ENCODE results near the gene CDC42BPA. TPM values are rescaled to one million over a fixed set of nuclear protein-coding genes. Genes with fewer than 3 reads are reported as not detected.

Gene CDC42BPA
- total and polyA plus RNA-seq, 2 of the 8 experiments (the other 6 are each of a cell fraction or from before 2014, with no cell fraction given) = 7.1 to 28.5 TPM

- Histone ChIP-seq H3K36me3 (ENCODE audit: control insufficient read depth in 2 of 4, insufficient read depth in 4 of 4, low read length in 3 of 4) (peaks cover 0 to 5% (median 0%) of the 10 kb centered on the region in 4 experiments; a peak in 3 of 8 replicates), H3K79me2 (ENCODE audit: control insufficient read depth in 1 of 2, insufficient read depth in 2 of 2, low read length in 2 of 2) (no peaks in the 10 kb centered on the region), H3K27me3 (replicated peaks in 1 of 4; ENCODE audit: control insufficient read depth in 3 of 4, extremely low read depth in 1 of 4, insufficient read depth in 3 of 4, low read length in 3 of 4) (peaks cover 0 to 1% (median 0%) of the 10 kb centered on the region in 4 experiments; a peak in 1 of 7 replicates), H3K9ac (replicated peaks in 1 of 4; ENCODE audit: extremely low read depth in 1 of 4, low read depth in 3 of 4, low read length in 3 of 4) (no peak overlapping the region), H2BK12ac (ENCODE audit: low read depth, low read length) (no peak overlapping the region), H3K18ac (ENCODE audit: extremely low read depth, low read length) (no peak overlapping the region), H2BK5ac (ENCODE audit: low read depth, low read length) (no peak overlapping the region), H3K23ac (ENCODE audit: insufficient read length) (no peak overlapping the region), H4K5ac (ENCODE audit: insufficient read length, low read depth, low read length) (no peak overlapping the region), H3K4me3 (ENCODE audit: extremely low read depth in 1 of 4, insufficient read depth in 2 of 4, low read depth in 3 of 4, low read length in 4 of 4) (no peak overlapping the region), H4K20me1 (replicated peaks in 1 of 2; ENCODE audit: control insufficient read depth in 1 of 2, insufficient read depth in 2 of 2, low read length in 2 of 2) (peaks cover 0 to 3% of the 10 kb centered on the region in 2 experiments), H3K27ac (ENCODE audit: low read depth, low read length) (no peak overlapping the region), H3K4me2 (ENCODE audit: insufficient read depth in 1 of 2, low read depth in 2 of 2, low read length in 2 of 2) (no peak overlapping the region), H3K4ac (replicated peaks; ENCODE audit: insufficient read length, low read depth, low read length) (no peak overlapping the region), H3K9me3 (ENCODE audit: insufficient read depth in 2 of 2, low read depth in 1 of 2, low read length in 1 of 2) (no peaks in the 10 kb centered on the region), H2BK120ac (replicated peaks; ENCODE audit: low read depth, low read length) (no peak overlapping the region), H3K79me1 (ENCODE audit: low read depth, low read length) (no peaks in the 10 kb centered on the region), H2AK5ac (ENCODE audit: low read depth, low read length) (no peak overlapping the region), H2BK20ac (ENCODE audit: low read length) (no peak overlapping the region), H3K4me1 (replicated peaks in 1 of 4; ENCODE audit: control insufficient read depth in 3 of 4, insufficient read depth in 4 of 4, low read length in 3 of 4) (no peaks in the 10 kb centered on the region), H3K23me2 (ENCODE audit: low read depth, low read length) (no peaks in the 10 kb centered on the region), H4K91ac (replicated peaks; ENCODE audit: insufficient read length, low read length) (no peak overlapping the region), H4K8ac (ENCODE audit: extremely low read depth, insufficient read depth, low read length) (no peak overlapping the region), H2AFZ (ENCODE audit: low read length) (no peak overlapping the region), H3K56ac (replicated peaks; ENCODE audit: insufficient read length, low read depth, low read length) (no peak overlapping the region), H3K14ac (ENCODE audit: insufficient read length) (no peak overlapping the region), H2BK15ac (ENCODE audit: low read length) (no peak overlapping the region)
- ChIA-PET CTCF (ENCODE audit: partially characterized antibody) (interaction anchor here (0.9 to 1.3 kb wide), 3 partner anchors 12 to 337 kb away, joined by 3 to 4 read pairs (median 3); no protein-coding TSS in a partner anchor), POLR2A (ENCODE audit: partially characterized antibody) (interaction anchor here (1.4 kb wide), 1 partner anchor 27 kb away, joined by 3 read pairs; no protein-coding TSS in a partner anchor)
- FAIRE-seq (no peak), DNase-seq (ENCODE audit: low read depth in 1 of 2, low spot score in 2 of 2) (no peak)
- 85% methylated on average over 6 of the region's 6 CpGs; no CpG with 5 or more reads in 1 of the 2 experiments for WGBS, 2 experiments (ENCODE audit: extremely low coverage in 1 of 2, insufficient coverage in 1 of 2, insufficient read length in 1 of 2, insufficient replicate concordance in 2 of 2, low coverage in 1 of 2, low lambda C conversion rate in 2 of 2, missing lambda C conversion rate in 1 of 2)
- no peak for TF ChIP-seq JUND (IDR thresholded peaks at IDR 0.05; ENCODE audit: low read length)
- TF ChIP-seq SAP30 (IDR thresholded peaks at IDR 0.05; ENCODE audit: insufficient read depth, insufficient replicate concordance, low read length) = no peak
- no peak for TF ChIP-seq CHD2 (IDR thresholded peaks at IDR 0.05; ENCODE audit: low read length)
- TF ChIP-seq RFX5 (IDR thresholded peaks at IDR 0.05; ENCODE audit: borderline replicate concordance, low read depth, low read length) = no peak
- TF ChIP-seq MAFK (IDR thresholded peaks at IDR 0.05; ENCODE audit: low read depth, low read length) = no peak
- TF ChIP-seq RAD21 (IDR thresholded peaks at IDR 0.05 in 1 of 2, conservative IDR thresholded peaks at IDR 0.05 in 1 of 2; ENCODE audit: low read depth in 2 of 2, low read length in 2 of 2) = no peak
- TF ChIP-seq BRCA1 (IDR thresholded peaks at IDR 0.05; ENCODE audit: low read depth, low read length) = no peak
- no peak for TF ChIP-seq TCF12 (IDR thresholded peaks at IDR 0.05; ENCODE audit: low read depth, low read length)
- TF ChIP-seq EGR1 (IDR thresholded peaks at IDR 0.05; ENCODE audit: borderline replicate concordance, low read depth, low read length) = no peak
- no peak for TF ChIP-seq YY1 (IDR thresholded peaks at IDR 0.05; ENCODE audit: low read depth, low read length)
- TF ChIP-seq POU5F1 (IDR thresholded peaks at IDR 0.05; ENCODE audit: low read depth, low read length) = no peak
- TF ChIP-seq CEBPB (IDR thresholded peaks at IDR 0.05; ENCODE audit: low read depth, low read length) = no peak
- TF ChIP-seq RBBP5 (IDR thresholded peaks at IDR 0.05; ENCODE audit: borderline replicate concordance, low read depth, low read length) = no peak
Observed at GRCh38 chr1:227112538-227112937, 205.8 kb downstream of the CDC42BPA start.

All from H1 (cell line).